Neural crest cell (in vitro differentiated cells): ENCODE results near the gene CLIC2. TPM values are rescaled to one million over a fixed set of nuclear protein-coding genes. Genes with fewer than 3 reads are reported as not detected.
"Not testable (repeated sequence)": the region's sequence is repeated elsewhere in the genome, so short reads cannot be mapped to it uniquely, and the experiment has no call there.

Source experiments
- DNase-seq: peaks from one replicate; pipeline ENCODE4 v3.0.0; 2021; ENCODE audit warnings: low read depth, mixed read lengths, low spot score
- H3K27ac Mint-ChIP-seq: one replicate; pipeline ENCODE4 v1.8.0; 2021; ENCODE audit warnings: mild to moderate bottlenecking, mixed read lengths; ENCODE audit not compliant: unreplicated experiment
- H3K27me3 Mint-ChIP-seq: 2 replicates; pipeline ENCODE4 v1.8.0; 2021; ENCODE audit warnings: low read depth, mild to moderate bottlenecking, mixed read lengths
- H3K36me3 Mint-ChIP-seq: 2 replicates; pipeline ENCODE4 v1.8.0; 2021; ENCODE audit warnings: low read depth, mild to moderate bottlenecking, mixed read lengths
- H3K4me1 Mint-ChIP-seq: 2 replicates; pipeline ENCODE4 v1.8.0; 2021; ENCODE audit warnings: mixed read lengths
- H3K4me3 Mint-ChIP-seq: one replicate; pipeline ENCODE4 v1.8.0; 2021; ENCODE audit warnings: mild to moderate bottlenecking, mixed read lengths
- H3K9me3 Mint-ChIP-seq: 2 replicates; pipeline ENCODE4 v1.8.0; 2021; ENCODE audit warnings: mixed read lengths
- CTCF ChIP-seq: fragments of 200-600 bp; sonication (generic); conservative IDR thresholded peaks from 2 replicates; pipeline ENCODE4 v1.5.0; 2021; ENCODE audit warnings: antibody characterized with exemption, mild to moderate bottlenecking
- long read RNA-seq: library from polyadenylated mRNA; unstranded; transcript quantifications from one replicate; pipeline ENCODE4 v2.0.0, GENCODE V29; 2020
- total RNA-seq: library from RNA; stranded (reverse); gene quantifications from 2 replicates; pipeline ENCODE4 v1.2.1, GENCODE V29; 2021

Gene CLIC2
- total RNA-seq: 0.77 and 2.2 TPM in 2 replicates
- long read RNA-seq: 0 reads

GRCh38 chrX:155334486-155335336 lies at the start of gene CLIC2:
Gene CLIC2 (minus strand): TSS chrX:155334614. CDS start chrX:155334427, 187 bp downstream.
- no peak within 1 kb of the TSS for H3K4me3 Mint-ChIP-seq
- no peak within 1 kb of the TSS for H3K27ac Mint-ChIP-seq
- H3K27me3 Mint-ChIP-seq: no peaks in the 10 kb centered on the region
- H3K9me3 Mint-ChIP-seq: no peaks in the 10 kb centered on the region
- no peak for TF ChIP-seq CTCF
- no peak for DNase-seq
- no peaks in the 10 kb centered on the region for H3K36me3 Mint-ChIP-seq
- H3K4me1 Mint-ChIP-seq: no peaks in the 10 kb centered on the region

DNA sequence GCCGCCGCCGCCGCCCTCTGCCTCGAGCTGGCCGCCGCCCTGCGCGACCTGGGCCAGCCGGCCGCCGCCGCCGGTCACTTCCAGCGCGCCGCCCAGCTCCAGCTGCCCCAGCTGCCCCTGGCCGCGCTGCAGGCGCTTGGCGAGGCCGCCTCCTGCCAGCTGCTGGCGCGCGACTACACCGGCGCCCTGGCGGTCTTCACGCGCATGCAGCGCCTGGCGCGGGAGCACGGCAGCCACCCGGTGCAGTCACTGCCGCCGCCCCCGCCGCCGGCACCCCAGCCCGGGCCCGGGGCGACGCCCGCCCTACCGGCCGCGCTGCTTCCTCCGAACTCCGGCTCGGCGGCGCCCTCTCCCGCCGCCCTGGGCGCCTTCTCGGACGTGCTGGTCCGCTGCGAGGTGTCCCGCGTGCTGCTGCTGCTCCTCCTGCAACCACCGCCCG lies 48.1 kb upstream of the CLIC2 start:
- DNase-seq, H3K4me1 Mint-ChIP-seq, H3K9me3 Mint-ChIP-seq, H3K27me3 Mint-ChIP-seq, H3K4me3 Mint-ChIP-seq, H3K27ac Mint-ChIP-seq: not testable (repeated sequence)
- H3K36me3 Mint-ChIP-seq: peaks cover 11% of the 10 kb centered on the region

DNA sequence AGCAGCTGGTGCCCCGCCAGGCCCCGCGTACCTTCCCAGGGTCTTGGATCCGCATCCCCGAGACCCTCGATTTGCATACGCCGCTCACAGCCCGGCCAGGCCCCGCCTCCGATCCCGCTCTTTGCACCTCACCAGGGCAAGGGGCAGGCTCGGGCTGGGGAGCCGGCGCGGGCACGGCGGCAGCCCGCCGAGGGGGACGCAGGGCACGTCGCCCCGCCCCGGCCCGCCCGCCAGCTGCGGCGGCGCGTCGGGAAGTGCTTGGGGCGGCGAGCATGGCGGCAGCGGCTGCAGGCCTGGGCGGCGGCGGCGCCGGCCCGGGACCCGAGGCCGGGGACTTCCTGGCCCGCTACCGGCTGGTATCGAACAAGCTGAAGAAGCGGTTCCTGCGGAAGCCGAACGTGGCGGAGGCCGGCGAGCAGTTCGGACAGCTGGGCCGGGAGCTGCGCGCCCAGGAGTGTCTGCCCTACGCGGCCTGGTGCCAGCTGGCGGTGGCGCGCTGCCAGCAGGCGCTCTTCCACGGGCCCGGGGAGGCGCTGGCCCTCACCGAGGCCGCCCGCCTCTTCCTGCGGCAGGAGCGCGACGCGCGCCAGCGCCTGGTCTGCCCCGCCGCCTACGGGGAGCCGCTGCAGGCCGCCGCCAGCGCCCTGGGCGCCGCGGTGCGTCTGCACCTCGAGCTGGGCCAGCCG lies 47.6 kb upstream of the CLIC2 start, which contains the start of gene F8A2:
TSS of gene F8A2 (plus strand) at position 253 of the 686 bp plus-strand sequence. CDS start at position 273, 20 bp downstream.
- not testable (repeated sequence) for H3K36me3 Mint-ChIP-seq, H3K27me3 Mint-ChIP-seq, H3K9me3 Mint-ChIP-seq, H3K27ac Mint-ChIP-seq, H3K4me1 Mint-ChIP-seq, H3K4me3 Mint-ChIP-seq, DNase-seq

DNA sequence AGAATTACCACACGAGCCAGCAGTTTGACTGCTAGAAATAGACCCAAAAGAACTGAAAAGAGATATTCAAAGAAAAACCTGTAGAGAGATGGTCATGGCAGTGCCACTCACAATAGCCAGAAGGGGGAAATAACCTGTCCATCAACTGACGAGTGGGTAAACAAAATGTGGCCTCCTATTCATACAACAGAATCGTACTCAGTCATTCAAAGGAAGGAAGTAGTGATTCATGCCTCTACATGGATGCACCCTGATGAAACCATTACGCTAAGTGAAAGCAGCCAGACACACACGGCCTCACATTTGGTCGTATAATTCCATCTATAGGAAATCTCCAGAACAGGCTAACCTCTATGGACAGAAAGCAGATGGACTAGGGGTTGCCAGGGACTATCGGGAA lies 45.4 kb upstream of the CLIC2 start:
- H3K27ac Mint-ChIP-seq, H3K9me3 Mint-ChIP-seq, H3K36me3 Mint-ChIP-seq, H3K4me1 Mint-ChIP-seq, DNase-seq, H3K27me3 Mint-ChIP-seq, H3K4me3 Mint-ChIP-seq: not testable (repeated sequence)

DNA sequence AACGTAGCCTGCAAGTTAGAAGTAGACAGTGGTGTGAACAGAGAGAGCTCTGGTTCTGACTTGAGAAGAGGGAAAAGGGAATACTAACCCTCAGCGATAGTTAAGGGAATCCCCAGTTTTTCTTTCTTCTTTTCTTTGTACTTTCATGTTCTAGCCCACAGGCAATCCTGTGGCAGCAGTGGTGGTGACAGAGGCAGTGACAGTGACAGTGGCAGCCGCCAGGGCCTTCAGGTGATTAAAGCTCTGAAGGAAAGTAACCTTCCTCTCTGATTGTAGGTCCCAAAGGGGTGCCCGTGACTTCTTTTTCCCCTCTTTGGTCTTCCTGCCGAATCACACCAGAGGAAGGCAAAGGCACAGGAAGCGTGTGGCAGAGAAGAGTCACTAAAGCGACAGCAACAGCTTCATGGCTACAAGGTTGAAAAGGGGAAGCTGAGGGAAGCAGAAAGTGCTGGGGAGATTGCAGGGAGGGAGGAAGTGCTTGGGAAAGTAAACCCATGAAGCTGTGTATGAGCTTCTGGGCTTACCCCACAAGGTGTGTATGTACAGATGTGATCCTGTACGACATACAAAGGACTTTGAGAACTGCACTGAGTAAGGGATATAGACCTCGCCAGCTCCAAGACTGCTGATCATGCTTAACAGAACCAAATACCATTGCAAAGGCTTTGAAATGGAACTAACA lies 39.5 kb upstream of the CLIC2 start:
- not testable (repeated sequence) for H3K4me3 Mint-ChIP-seq, H3K27me3 Mint-ChIP-seq, DNase-seq, H3K4me1 Mint-ChIP-seq, H3K9me3 Mint-ChIP-seq, H3K27ac Mint-ChIP-seq, H3K36me3 Mint-ChIP-seq

- H3K9me3 Mint-ChIP-seq, H3K27ac Mint-ChIP-seq, DNase-seq, H3K4me1 Mint-ChIP-seq, H3K36me3 Mint-ChIP-seq, H3K27me3 Mint-ChIP-seq, H3K4me3 Mint-ChIP-seq: not testable (repeated sequence)
Measured at GRCh38 chrX:155363712-155364111, 29.3 kb upstream of the CLIC2 start.

DNA sequence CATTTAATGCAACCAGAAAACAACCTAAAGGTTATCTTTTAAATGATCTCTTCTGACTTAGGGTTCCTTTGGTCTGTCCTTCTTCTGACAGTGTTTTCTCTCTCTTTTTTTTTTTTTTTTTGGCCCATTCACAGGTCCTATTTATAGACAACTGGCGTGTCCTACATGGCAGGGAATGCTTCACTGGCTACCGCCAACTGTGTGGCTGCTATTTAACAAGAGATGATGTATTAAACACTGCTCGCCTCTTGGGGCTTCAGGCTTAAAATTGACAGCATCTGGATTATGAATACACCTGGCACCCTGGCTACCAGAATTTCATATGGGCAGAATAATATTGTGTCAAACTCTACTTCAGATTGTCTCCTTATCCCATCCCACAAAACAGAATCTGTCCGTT lies 15.0 kb upstream of the CLIC2 start:
- H3K27me3 Mint-ChIP-seq, H3K4me3 Mint-ChIP-seq, H3K4me1 Mint-ChIP-seq, H3K27ac Mint-ChIP-seq, H3K9me3 Mint-ChIP-seq, DNase-seq, H3K36me3 Mint-ChIP-seq: not testable (repeated sequence)

DNA sequence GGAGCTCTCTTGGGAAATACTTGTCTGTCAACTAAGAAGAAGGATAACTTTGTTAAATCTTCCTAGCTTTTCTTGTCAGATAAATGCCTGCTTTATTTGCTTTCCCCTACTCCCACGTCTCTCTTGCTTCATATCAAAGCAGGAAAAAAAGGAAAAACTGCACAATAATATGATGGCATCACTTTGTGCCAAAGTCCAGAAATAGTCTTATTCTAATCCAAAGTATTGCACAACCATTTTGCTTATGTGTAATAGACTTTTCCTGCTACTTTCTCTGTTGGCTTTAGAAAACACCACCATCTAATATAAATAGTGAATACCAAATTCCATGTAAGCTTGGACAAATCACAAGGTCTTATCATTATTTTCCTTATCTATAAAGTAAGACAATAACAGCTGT lies 11.3 kb upstream of the CLIC2 start:
- H3K27ac Mint-ChIP-seq, H3K9me3 Mint-ChIP-seq, H3K4me3 Mint-ChIP-seq, DNase-seq, H3K27me3 Mint-ChIP-seq, H3K36me3 Mint-ChIP-seq, H3K4me1 Mint-ChIP-seq: not testable (repeated sequence)

DNA sequence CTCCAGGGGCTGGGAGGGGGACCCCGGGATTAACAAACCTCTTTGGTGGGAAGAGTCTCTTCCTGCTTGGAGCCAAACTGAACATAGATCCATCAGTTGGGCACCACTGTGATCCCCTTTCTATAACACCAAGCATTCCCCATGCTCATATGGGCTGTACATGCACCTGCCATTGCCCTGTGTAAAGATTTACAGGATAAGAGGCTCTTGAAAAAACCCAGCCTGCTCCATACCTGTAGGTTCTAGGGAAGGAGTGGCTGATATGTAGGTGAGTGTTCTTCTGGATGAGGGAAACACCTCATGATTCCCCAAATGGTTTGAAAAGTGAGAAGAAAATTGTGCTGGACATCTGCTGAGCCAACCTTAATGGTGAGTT lies 911 bp upstream of the CLIC2 start:
- not testable (repeated sequence) for H3K27ac Mint-ChIP-seq

More for the DNA sequence above, 911 bp upstream of the CLIC2 start:
- H3K4me3 Mint-ChIP-seq, H3K4me1 Mint-ChIP-seq, DNase-seq, H3K27me3 Mint-ChIP-seq, H3K9me3 Mint-ChIP-seq, H3K36me3 Mint-ChIP-seq: not testable (repeated sequence)
